ENCODE results near the gene NPAS3. TPM values are rescaled to one million over a fixed set of nuclear protein-coding genes. Genes with fewer than 3 reads are reported as not detected.

Gene NPAS3
- total RNA-seq, 1 donor from 2014 or later = 2.4 TPM

GRCh38 chr14:33847066-33847465 is 908.4 kb downstream of the NPAS3 start:
- Mint-ChIP-seq H3K36me3 (ENCODE audit: unreplicated experiment) (no peaks in the 10 kb centered on the region), H3K4me1 (ENCODE audit: unreplicated experiment) (no peaks in the 10 kb centered on the region), H3K9me3 (ENCODE audit: unreplicated experiment) (no peaks in the 10 kb centered on the region), H3K27ac (ENCODE audit: unreplicated experiment) (no peak overlapping the region), H3K27me3 (ENCODE audit: unreplicated experiment) (peaks cover 38% of the 10 kb centered on the region), H3K4me3 (ENCODE audit: unreplicated experiment) (no peak overlapping the region)
- no peak for DNase-seq (ENCODE audit: extremely low spot score, unreplicated experiment)
- no peak for TF ChIP-seq CTCF (IDR thresholded peaks at IDR 0.05)

- H3K36me3 Mint-ChIP-seq (ENCODE audit: unreplicated experiment) = no peaks in the 10 kb centered on the region
- no peaks in the 10 kb centered on the region for H3K9me3 Mint-ChIP-seq (ENCODE audit: unreplicated experiment)
- no peak for DNase-seq (ENCODE audit: extremely low spot score, unreplicated experiment)
- no peaks in the 10 kb centered on the region for H3K4me1 Mint-ChIP-seq (ENCODE audit: unreplicated experiment)
- H3K27ac Mint-ChIP-seq (ENCODE audit: unreplicated experiment) = no peak overlapping the region
- peaks cover 44% of the 10 kb centered on the region for H3K27me3 Mint-ChIP-seq (ENCODE audit: unreplicated experiment)
- no peak for TF ChIP-seq CTCF (IDR thresholded peaks at IDR 0.05)
- H3K4me3 Mint-ChIP-seq (ENCODE audit: unreplicated experiment) = no peak overlapping the region
Observed at GRCh38 chr14:33848009-33848408, 909.3 kb downstream of the NPAS3 start.

GRCh38 chr14:33848706-33849454 is 910.2 kb downstream of the NPAS3 start:
- Mint-ChIP-seq H3K27me3 (ENCODE audit: unreplicated experiment) (peaks cover 38% of the 10 kb centered on the region), H3K4me3 (ENCODE audit: unreplicated experiment) (no peak overlapping the region), H3K9me3 (ENCODE audit: unreplicated experiment) (no peaks in the 10 kb centered on the region), H3K27ac (ENCODE audit: unreplicated experiment) (no peak overlapping the region), H3K4me1 (ENCODE audit: unreplicated experiment) (no peaks in the 10 kb centered on the region), H3K36me3 (ENCODE audit: unreplicated experiment) (no peaks in the 10 kb centered on the region)
- TF ChIP-seq CTCF (IDR thresholded peaks at IDR 0.05) = peak; percentile 50
- DNase-seq (ENCODE audit: extremely low spot score, unreplicated experiment) = no peak

- H3K4me1 Mint-ChIP-seq (ENCODE audit: unreplicated experiment) = no peaks in the 10 kb centered on the region
- DNase-seq (ENCODE audit: extremely low spot score, unreplicated experiment) = no peak
- H3K27me3 Mint-ChIP-seq (ENCODE audit: unreplicated experiment) = peaks cover 38% of the 10 kb centered on the region
- H3K27ac Mint-ChIP-seq (ENCODE audit: unreplicated experiment) = no peak overlapping the region
- H3K36me3 Mint-ChIP-seq (ENCODE audit: unreplicated experiment) = no peaks in the 10 kb centered on the region
- H3K4me3 Mint-ChIP-seq (ENCODE audit: unreplicated experiment) = no peak overlapping the region
- no peak for TF ChIP-seq CTCF (IDR thresholded peaks at IDR 0.05)
- H3K9me3 Mint-ChIP-seq (ENCODE audit: unreplicated experiment) = no peaks in the 10 kb centered on the region
Observed at GRCh38 chr14:33849455-33849801, 910.7 kb downstream of the NPAS3 start.

- TF ChIP-seq CTCF (IDR thresholded peaks at IDR 0.05) = no peak
- Mint-ChIP-seq H3K36me3 (ENCODE audit: unreplicated experiment) (no peaks in the 10 kb centered on the region), H3K27me3 (ENCODE audit: unreplicated experiment) (peaks cover 39% of the 10 kb centered on the region), H3K27ac (ENCODE audit: unreplicated experiment) (no peak overlapping the region), H3K9me3 (ENCODE audit: unreplicated experiment) (no peaks in the 10 kb centered on the region), H3K4me1 (ENCODE audit: unreplicated experiment) (no peaks in the 10 kb centered on the region), H3K4me3 (ENCODE audit: unreplicated experiment) (no peak overlapping the region)
- no peak for DNase-seq (ENCODE audit: extremely low spot score, unreplicated experiment)
Observed at GRCh38 chr14:33850826-33851225, 912.1 kb downstream of the NPAS3 start.
